Measurements from ENCODE around the gene FNDC10.
"Not testable (repeated sequence)": the region's sequence is repeated elsewhere in the genome, so short reads cannot be mapped to it uniquely, and the experiment has no call there.

FNDC10 gene

DNA sequence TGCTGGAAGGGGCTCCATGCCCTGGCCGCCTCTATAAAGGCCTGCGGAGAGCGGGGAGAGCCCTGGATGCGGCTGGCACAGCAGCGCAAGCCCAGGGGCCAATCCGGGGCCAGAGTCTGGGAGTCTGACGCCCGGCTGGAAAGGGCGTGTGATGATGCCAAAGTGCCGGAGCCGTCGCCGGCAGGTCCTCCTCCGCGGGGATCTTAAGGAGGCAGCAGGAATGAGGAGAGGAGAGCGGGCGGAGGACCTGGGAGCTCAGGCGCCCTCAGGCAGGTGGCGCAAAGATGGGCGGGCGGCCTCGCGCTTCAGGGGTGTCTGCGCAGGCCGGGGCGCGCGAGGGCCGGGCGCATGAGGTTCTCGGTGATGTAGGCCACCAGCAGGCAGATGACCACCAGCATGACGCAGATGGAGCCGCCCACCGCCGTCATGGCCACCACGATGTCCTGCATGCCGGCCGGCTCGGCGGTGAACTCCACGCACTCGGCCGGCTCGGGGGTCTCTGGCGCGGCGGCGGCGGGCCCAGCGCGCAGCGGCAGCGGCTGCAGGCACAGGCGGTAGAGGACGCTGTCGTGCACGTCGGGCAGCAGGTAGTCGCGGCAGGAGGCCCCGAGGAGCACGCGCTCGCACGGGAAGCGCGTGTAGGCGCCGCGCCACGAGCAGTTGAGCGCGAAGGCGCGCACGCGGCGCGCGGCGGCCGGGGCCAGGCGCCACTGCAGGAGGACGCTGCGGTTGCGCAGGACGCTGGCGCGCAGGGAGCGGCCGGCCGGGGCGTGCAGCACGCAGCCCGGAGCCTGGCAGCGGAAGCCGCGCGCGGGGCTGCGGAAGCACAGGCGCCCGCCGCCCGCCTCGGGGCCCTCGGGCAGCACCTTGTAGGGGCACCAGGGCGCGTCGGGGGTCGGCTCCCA is 653 bp downstream of the FNDC10 start:
- peak overlapping the region; percentile 78 to 88 for H3K4me3 Mint-ChIP-seq
- ATAC-seq = peak; percentile 62
- peak overlapping the region in 1 of 2 donors; percentile 73 for H3K27ac Mint-ChIP-seq
- peaks cover 26% of the 10 kb centered on the region for H3K4me1 Mint-ChIP-seq
- H3K27me3 Mint-ChIP-seq = peaks cover 16% of the 10 kb centered on the region
- no peaks in the 10 kb centered on the region for H3K9me3 Mint-ChIP-seq
- DNase-seq = peak; percentile 43 to 46

DNA sequence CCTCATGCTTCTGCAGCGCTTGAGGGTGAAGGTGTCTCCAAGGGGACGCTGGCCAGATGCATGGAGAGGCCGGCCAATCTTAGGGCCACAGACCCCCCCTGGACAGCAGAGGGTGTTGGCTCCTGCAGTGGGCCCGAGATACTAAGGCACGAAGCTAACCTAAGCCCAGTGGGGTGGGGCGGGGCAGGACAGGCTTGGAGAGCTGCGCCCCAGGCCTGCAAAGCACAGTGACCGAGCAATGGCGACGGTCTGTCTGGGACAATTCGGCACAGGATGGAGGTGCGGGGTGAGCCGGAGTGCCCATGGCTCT is 1.3 kb downstream of the FNDC10 start:
- Mint-ChIP-seq H3K27me3 (peaks cover 16% of the 10 kb centered on the region), H3K4me1 (peaks cover 26% of the 10 kb centered on the region), H3K4me3 (peak overlapping the region; percentile 78 to 88), H3K9me3 (no peaks in the 10 kb centered on the region), H3K27ac (no peak overlapping the region)
- no peak for DNase-seq
- ATAC-seq = no peak

- Mint-ChIP-seq H3K9me3 (no peaks in the 10 kb centered on the region), H3K4me1 (peaks cover 26% of the 10 kb centered on the region), H3K27me3 (peaks cover 16% of the 10 kb centered on the region), H3K27ac (no peak overlapping the region), H3K4me3 (peak overlapping the region in 1 of 2 donors; percentile 78)
- no peak for DNase-seq
- ATAC-seq = no peak
These were observed 1.8 kb downstream of the FNDC10 start for GRCh38 chr1:1598051-1598719.

- no peaks in the 10 kb centered on the region for H3K9me3 Mint-ChIP-seq
- no peak for DNase-seq
These were observed 2.5 kb downstream of the FNDC10 start for GRCh38 chr1:1597275-1597930.

GRCh38 chr1:1596493-1597274 is 3.3 kb downstream of the FNDC10 start:
- peaks cover 16% of the 10 kb centered on the region for H3K27me3 Mint-ChIP-seq
- H3K4me1 Mint-ChIP-seq = peaks cover 16% of the 10 kb centered on the region
- ATAC-seq = no peak
- no peak for DNase-seq
- H3K27ac Mint-ChIP-seq = no peak overlapping the region
- H3K9me3 Mint-ChIP-seq = no peaks in the 10 kb centered on the region
- no peak overlapping the region for H3K4me3 Mint-ChIP-seq

More at GRCh38 chr1:1597275-1597930, 2.5 kb downstream of the FNDC10 start:
- Mint-ChIP-seq H3K4me1 (peaks cover 20% of the 10 kb centered on the region), H3K27ac (no peak overlapping the region), H3K4me3 (no peak overlapping the region), H3K27me3 (peaks cover 16% of the 10 kb centered on the region)
- ATAC-seq = peak; percentile 41

GRCh38 chr1:1595341-1595740 is 4.6 kb downstream of the FNDC10 start:
- DNase-seq, H3K9me3 Mint-ChIP-seq, H3K27me3 Mint-ChIP-seq, H3K27ac Mint-ChIP-seq, H3K4me3 Mint-ChIP-seq, ATAC-seq: not testable (repeated sequence)
- H3K4me1 Mint-ChIP-seq = peaks cover 11% of the 10 kb centered on the region

DNA sequence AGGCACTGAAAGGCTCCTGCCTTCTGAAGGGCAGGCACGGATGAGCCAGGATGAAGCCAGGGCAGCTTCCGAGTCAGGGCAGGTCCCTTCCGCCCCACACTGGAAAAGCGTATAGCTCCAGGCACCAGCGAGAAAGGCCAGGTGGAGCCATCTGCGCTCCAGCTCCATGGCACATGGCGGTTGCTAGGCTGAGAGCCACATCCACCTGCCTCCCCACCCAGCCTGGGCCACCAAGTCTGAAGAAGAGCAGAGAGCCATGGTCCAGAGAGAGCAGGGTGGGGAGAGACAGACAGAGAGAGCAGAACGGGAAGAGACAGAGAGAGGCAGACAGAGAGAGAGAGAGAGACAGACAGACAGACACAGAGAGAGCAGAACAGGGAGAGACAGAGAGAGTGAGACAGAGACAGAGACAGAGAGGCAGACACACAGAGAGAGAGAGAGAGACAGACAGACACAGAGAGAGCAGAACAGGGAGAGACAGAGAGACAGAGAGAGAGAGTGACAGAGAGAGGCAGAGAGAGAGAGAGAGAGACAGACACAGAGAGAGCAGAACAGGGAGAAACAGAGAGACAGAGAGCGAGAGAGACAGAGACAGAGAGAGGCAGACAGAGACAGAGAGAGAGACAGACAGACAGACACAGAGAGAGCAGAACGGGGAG is 5.2 kb downstream of the FNDC10 start:
- H3K4me1 Mint-ChIP-seq = peaks cover 11% of the 10 kb centered on the region
- no peak for DNase-seq
- peaks cover 9% of the 10 kb centered on the region for H3K27me3 Mint-ChIP-seq
- no peak overlapping the region for H3K27ac Mint-ChIP-seq
- peak; percentile 22 for ATAC-seq
- H3K9me3 Mint-ChIP-seq = no peaks in the 10 kb centered on the region
- no peak overlapping the region for H3K4me3 Mint-ChIP-seq

- DNase-seq (no peak), ATAC-seq (no peak)
- Mint-ChIP-seq H3K9me3 (no peaks in the 10 kb centered on the region), H3K27ac (no peak overlapping the region), H3K27me3 (peaks cover 6% of the 10 kb centered on the region), H3K4me1 (peaks cover 9% of the 10 kb centered on the region), H3K4me3 (no peak overlapping the region)
These were observed 5.9 kb downstream of the FNDC10 start for GRCh38 chr1:1593834-1594601.

DNA sequence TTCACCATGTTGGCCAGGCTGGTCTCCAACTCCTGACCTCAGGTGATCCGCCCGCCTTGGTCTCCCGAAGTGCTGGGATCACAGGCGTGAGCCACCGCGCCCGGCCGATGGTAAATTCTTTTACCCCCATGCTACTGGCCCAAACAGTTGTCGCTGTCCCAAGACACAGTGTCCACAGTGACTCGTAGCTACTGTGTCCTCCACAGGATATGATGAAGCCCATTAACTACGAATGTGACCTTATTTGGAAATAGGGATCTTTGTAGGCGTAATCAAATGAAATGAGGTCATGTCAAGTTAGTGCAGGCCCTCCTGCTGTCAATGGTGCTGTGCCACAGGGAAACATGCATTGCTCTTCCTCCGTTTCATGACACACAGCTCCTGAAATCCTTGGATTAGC is 8.5 kb downstream of the FNDC10 start:
- Mint-ChIP-seq H3K9me3 (no peaks in the 10 kb centered on the region), H3K4me3 (no peak overlapping the region), H3K4me1 (no peaks in the 10 kb centered on the region), H3K27ac (no peak overlapping the region), H3K27me3 (peaks cover 10% of the 10 kb centered on the region)
- no peak for ATAC-seq
- no peak for DNase-seq

- DNase-seq = no peak
- ATAC-seq = no peak
These were observed 16.5 kb downstream of the FNDC10 start for GRCh38 chr1:1583347-1584010.

DNA sequence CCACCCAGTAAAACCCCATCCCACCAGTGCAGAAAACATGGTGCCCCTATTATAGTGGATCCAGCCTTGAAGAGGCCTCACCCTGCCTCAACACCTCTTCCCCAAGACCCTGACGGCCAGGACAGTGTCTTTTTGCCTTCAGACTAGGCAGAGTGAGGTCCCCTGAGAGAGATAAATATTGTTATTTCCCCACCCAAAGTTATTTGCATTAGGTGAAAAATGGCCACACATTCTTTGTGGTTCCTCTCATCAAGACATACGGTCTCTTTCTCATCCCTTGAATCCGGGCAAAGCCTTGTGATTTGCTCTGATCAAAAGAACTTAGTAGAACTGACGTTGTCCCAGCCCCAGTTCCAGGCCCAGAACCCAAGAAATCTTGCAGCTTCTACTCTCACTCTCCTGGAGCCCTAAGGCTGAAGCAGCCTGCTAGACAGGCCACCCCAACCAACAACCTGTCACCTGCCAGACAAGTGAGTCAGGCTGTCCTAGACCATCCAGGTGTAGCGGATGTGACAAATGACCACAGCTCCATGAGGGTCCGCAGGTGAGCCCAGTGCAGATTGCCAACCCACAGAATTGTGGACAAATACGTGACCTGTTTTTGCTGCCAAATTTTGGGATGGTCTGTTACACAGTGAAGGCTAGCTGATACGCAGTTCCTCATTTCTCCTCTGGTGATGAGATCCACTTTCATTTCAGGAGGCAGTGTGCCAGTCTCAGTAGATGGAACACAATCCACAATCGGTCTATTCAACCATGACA is 17.2 kb downstream of the FNDC10 start:
- peaks cover 28% of the 10 kb centered on the region for H3K27me3 Mint-ChIP-seq
- no peaks in the 10 kb centered on the region for H3K4me1 Mint-ChIP-seq
- no peak for ATAC-seq

More at GRCh38 chr1:1583347-1584010, 16.5 kb downstream of the FNDC10 start:
- no peak overlapping the region for H3K4me3 Mint-ChIP-seq
- peaks cover 31% of the 10 kb centered on the region for H3K27me3 Mint-ChIP-seq
- H3K27ac Mint-ChIP-seq = no peak overlapping the region
- no peaks in the 10 kb centered on the region for H3K9me3 Mint-ChIP-seq
- H3K4me1 Mint-ChIP-seq = no peaks in the 10 kb centered on the region

DNA sequence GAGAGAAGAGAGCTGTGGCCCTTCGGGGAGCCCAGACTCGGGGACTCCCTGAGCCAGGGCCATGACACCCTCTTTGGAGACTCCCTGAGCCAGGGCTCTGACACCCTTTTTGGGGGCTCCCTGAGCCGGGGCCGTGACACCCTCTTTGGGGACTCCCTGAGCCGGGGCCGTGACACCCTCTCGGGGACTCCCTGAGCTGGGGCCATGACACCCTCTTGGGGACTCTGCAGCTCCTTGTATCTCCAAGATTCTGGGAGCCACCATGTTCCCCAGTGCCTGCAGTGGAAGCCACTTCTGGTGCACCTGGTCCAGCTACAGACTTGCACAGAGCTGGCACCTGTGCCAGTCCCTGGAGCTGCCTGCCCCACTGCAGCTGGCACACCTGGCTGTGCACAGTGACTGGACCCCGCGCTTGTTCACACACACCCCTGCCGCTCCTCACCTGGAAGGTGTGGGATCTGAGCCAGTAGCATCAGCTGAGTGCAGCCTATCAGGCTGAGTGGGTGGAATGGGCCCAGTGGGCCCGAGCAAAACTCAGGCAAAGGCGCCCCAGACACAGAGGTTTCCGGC is 21.5 kb downstream of the FNDC10 start:
- Mint-ChIP-seq H3K9me3 (no peaks in the 10 kb centered on the region), H3K4me1 (peaks cover 19% of the 10 kb centered on the region), H3K4me3 (no peak overlapping the region), H3K27ac (no peak overlapping the region), H3K27me3 (peaks cover 17% of the 10 kb centered on the region)
- DNase-seq (no peak), ATAC-seq (no peak)

More for the DNA sequence above, 17.2 kb downstream of the FNDC10 start:
- Mint-ChIP-seq H3K27ac (no peak overlapping the region), H3K4me3 (no peak overlapping the region), H3K9me3 (no peaks in the 10 kb centered on the region)
- DNase-seq = no peak
